H1 (cell line): ENCODE results near the gene ELAVL2. TPM values are rescaled to one million over a fixed set of nuclear protein-coding genes. Genes with fewer than 3 reads are reported as not detected.

Source experiments
- CTCF ChIA-PET: fragments of 300-600 bp; sonication (Branson Sonifier 250); formaldehyde crosslinking; loops from one replicate; lab custom pipeline; 2021; ENCODE audit not compliant: partially characterized antibody; lab: Charles Lee
- POLR2A ChIA-PET: fragments of 300-600 bp; sonication (Branson Sonifier 250); formaldehyde crosslinking; loops from one replicate; lab custom pipeline; 2021; ENCODE audit warnings: inconsistent platforms; ENCODE audit not compliant: partially characterized antibody; lab: Charles Lee
- DNase-seq, 2 experiments: peaks; one replicate each; pipeline versions ENCODE4 v3.0.0 to v3.0.0-alpha.2; 2010 to 2022; ENCODE audit warnings: low spot score in 2 of 2, low read depth in 1 of 2, mixed read lengths in 1 of 2
- FAIRE-seq: peaks from 2 replicates; lab custom pipeline; 2011; peaks lifted over from hg19 to GRCh38; lab: Jason Lieb, UNC
- H2AFZ ChIP-seq: 2 replicates; pipeline ENCODE4 v1.8.1; 2012; ENCODE audit warnings: low read length, inconsistent platforms
- H2AK5ac ChIP-seq: 2 replicates; pipeline ENCODE4 v1.6.1; 2013; ENCODE audit warnings: low read depth, low read length
- H2BK120ac ChIP-seq: replicated peaks from 2 replicates; pipeline ENCODE3; 2013; ENCODE audit warnings: low read depth, low read length, inconsistent platforms
- H2BK12ac ChIP-seq: 2 replicates; pipeline ENCODE4 v1.6.1; 2013; ENCODE audit warnings: low read depth, low read length
- H2BK15ac ChIP-seq: 2 replicates; pipeline ENCODE4 v1.6.1; 2013; ENCODE audit warnings: low read length
- H2BK20ac ChIP-seq: 2 replicates; pipeline ENCODE4 v1.6.1; 2013; ENCODE audit warnings: low read length
- H2BK5ac ChIP-seq: 2 replicates; pipeline ENCODE4 v1.6.1; 2013; ENCODE audit warnings: low read depth, low read length
- H3K14ac ChIP-seq: 2 replicates; pipeline ENCODE4 v1.6.1; 2013; ENCODE audit warnings: inconsistent platforms; ENCODE audit not compliant: insufficient read length
- H3K18ac ChIP-seq: 2 replicates; pipeline ENCODE4 v1.6.1; 2013; ENCODE audit warnings: low read length; ENCODE audit errors: extremely low read depth
- H3K23ac ChIP-seq: 2 replicates; pipeline ENCODE4 v1.6.1; 2013; ENCODE audit warnings: inconsistent platforms; ENCODE audit not compliant: insufficient read length
- H3K23me2 ChIP-seq: 2 replicates; pipeline ENCODE4 v1.6.1; 2013; ENCODE audit warnings: low read depth, low read length
- H3K27ac ChIP-seq: 2 replicates; pipeline ENCODE4 v1.6.1; 2011; ENCODE audit warnings: low read depth, low read length, inconsistent platforms
- H3K27me3 ChIP-seq, 4 experiments: replicated peaks in 1 of 4; 1 replicate in 1 of 4; 2 replicates in 3 of 4; pipeline versions ENCODE4 v1.6.1 to v1.8.1; 2011 to 2013; ENCODE audit warnings: low read length in 3 of 4, mild to moderate bottlenecking in 3 of 4, inconsistent platforms in 2 of 4, mixed read lengths in 2 of 4, moderate library complexity in 1 of 4; ENCODE audit not compliant: control insufficient read depth in 3 of 4, insufficient read depth in 3 of 4; ENCODE audit errors: extremely low read depth in 1 of 4
- H3K36me3 ChIP-seq, 4 experiments: 2 replicates each; pipeline versions ENCODE4 v1.6.1 to v1.8.1; 2011 to 2013; ENCODE audit warnings: mild to moderate bottlenecking in 4 of 4, low read length in 3 of 4, moderate library complexity in 2 of 4, control low read depth in 1 of 4, inconsistent platforms in 1 of 4; ENCODE audit not compliant: insufficient read depth in 4 of 4, control insufficient read depth in 2 of 4
- H3K4ac ChIP-seq: replicated peaks from 2 replicates; pipeline ENCODE3; 2013; ENCODE audit warnings: low read length, low read depth, mixed read lengths, inconsistent platforms; ENCODE audit not compliant: insufficient read length
- H3K4me1 ChIP-seq, 4 experiments: replicated peaks in 1 of 4; 1 replicate in 1 of 4; 2 replicates in 3 of 4; pipeline versions ENCODE4 v1.6.1 to v1.8.1; 2011 to 2013; ENCODE audit warnings: low read length in 3 of 4, inconsistent platforms in 2 of 4, mixed read lengths in 1 of 4; ENCODE audit not compliant: insufficient read depth in 4 of 4, control insufficient read depth in 3 of 4
- H3K4me2 ChIP-seq, 2 experiments: 2 replicates each; pipeline versions ENCODE4 v1.6.1 to v1.8.1; 2011 to 2013; ENCODE audit warnings: low read depth in 2 of 2, low read length in 2 of 2, control low read depth in 1 of 2, inconsistent platforms in 1 of 2, mild to moderate bottlenecking in 1 of 2; ENCODE audit not compliant: insufficient read depth in 1 of 2
- H3K4me3 ChIP-seq, 4 experiments: fragments of 200-600, 300-600 bp in 1 of 4; sonication (generic), shearing (Covaris generic), sonication (Bioruptor Twin) in 1 of 4; 2 replicates each; pipeline versions ENCODE4 v1.5.1 to v1.8.1; 2011 to 2016; ENCODE audit warnings: low read length in 4 of 4, low read depth in 3 of 4, control low read depth in 2 of 4, inconsistent platforms in 2 of 4, mild to moderate bottlenecking in 2 of 4, mixed read lengths in 1 of 4, moderate library complexity in 1 of 4; ENCODE audit not compliant: insufficient read depth in 2 of 4; ENCODE audit errors: extremely low read depth in 1 of 4
- H3K56ac ChIP-seq: replicated peaks from 2 replicates; pipeline ENCODE3; 2013; ENCODE audit warnings: low read depth, mild to moderate bottlenecking, mixed read lengths, low read length, inconsistent platforms; ENCODE audit not compliant: insufficient read length
- H3K79me1 ChIP-seq: 2 replicates; pipeline ENCODE4 v1.6.1; 2013; ENCODE audit warnings: low read depth, low read length, control low read depth
- H3K79me2 ChIP-seq, 2 experiments: 2 replicates each; pipeline versions ENCODE4 v1.6.1 to v1.8.1; 2012 to 2013; ENCODE audit warnings: low read length in 2 of 2, mild to moderate bottlenecking in 2 of 2, inconsistent platforms in 1 of 2; ENCODE audit not compliant: insufficient read depth in 2 of 2, control insufficient read depth in 1 of 2
- H3K9ac ChIP-seq, 4 experiments: replicated peaks in 1 of 4; 1 replicate in 1 of 4; 2 replicates in 3 of 4; pipeline versions ENCODE4 v1.6.1 to v1.8.1; 2011 to 2013; ENCODE audit warnings: low read depth in 3 of 4, low read length in 3 of 4, control low read depth in 2 of 4, mild to moderate bottlenecking in 2 of 4, moderate library complexity in 2 of 4, inconsistent platforms in 1 of 4; ENCODE audit errors: extremely low read depth in 1 of 4
- H3K9me3 ChIP-seq, 2 experiments: 2 replicates each; pipeline versions ENCODE4 v1.6.1 to v1.8.1; 2012 to 2013; ENCODE audit warnings: mild to moderate bottlenecking in 2 of 2, moderate library complexity in 2 of 2, control low read depth in 1 of 2, inconsistent platforms in 1 of 2, low read depth in 1 of 2, low read length in 1 of 2, mixed read lengths in 1 of 2; ENCODE audit not compliant: insufficient read depth in 2 of 2
- H4K20me1 ChIP-seq, 2 experiments: replicated peaks in 1 of 2; 2 replicates each; pipeline versions ENCODE3 to v1.8.1; 2011 to 2013; ENCODE audit warnings: inconsistent platforms in 2 of 2, low read length in 2 of 2, mild to moderate bottlenecking in 1 of 2; ENCODE audit not compliant: insufficient read depth in 2 of 2, control insufficient read depth in 1 of 2
- H4K5ac ChIP-seq: 2 replicates; pipeline ENCODE4 v1.6.1; 2013; ENCODE audit warnings: low read length, low read depth, mixed read lengths, inconsistent platforms; ENCODE audit not compliant: insufficient read length
- H4K8ac ChIP-seq: 2 replicates; pipeline ENCODE4 v1.8.0; 2013; ENCODE audit warnings: mild to moderate bottlenecking, moderate library complexity, low read length, inconsistent platforms; ENCODE audit not compliant: insufficient read depth; ENCODE audit errors: extremely low read depth
- H4K91ac ChIP-seq: replicated peaks from 2 replicates; pipeline ENCODE3; 2013; ENCODE audit warnings: low read length, mixed read lengths, inconsistent platforms; ENCODE audit not compliant: insufficient read length
- WGBS, 2 experiments: shearing (Covaris generic) in 1 of 2; methylation state at CpG; one replicate each; pipeline versions ENCODE4 v1.1.6 to v1.1.7; 2013 to 2015; ENCODE audit warnings: low lambda C conversion rate in 2 of 2, mixed read lengths in 2 of 2, inconsistent platforms in 1 of 2, low coverage in 1 of 2, missing lambda C conversion rate in 1 of 2; ENCODE audit not compliant: insufficient replicate concordance in 2 of 2, insufficient coverage in 1 of 2, insufficient read length in 1 of 2; ENCODE audit errors: extremely low coverage in 1 of 2, missing lambda C conversion rate in 1 of 2; 5-methylcytosine and 5-hydroxymethylcytosine counted together
- polyA plus RNA-seq, 7 experiments: library from polyadenylated mRNA; depleted of rRNA in 3 of 7; stranded (reverse) in 5 of 7; unstranded in 2 of 7; fragments of >200 nt in 5 of 7; fragments of 200-250 nt in 2 of 7; gene quantifications; 1 replicate in 5 of 7; 2 replicates in 1 of 7; 4 replicates in 1 of 7; pipeline versions ENCODE4 v1.2.1 to v1.2.3, GENCODE V29; 2011 to 2013; ENCODE audit warnings: missing spikeins in 2 of 7, mixed read lengths in 2 of 7
- total RNA-seq: library from RNA; stranded (reverse); fragmentation: NEBNext Ultra II Directional; extraction: Animal tissue kit (Norgen Biotek cat#: 25700); gene quantifications from 2 replicates; pipeline ENCODE4 v1.2.1, GENCODE V29; 2021
- TF ChIP-seq, protein P1 (sequence below): IDR thresholded peaks from 2 replicates; pipeline ENCODE4 v1.6.1; 2011; ENCODE audit warnings: low read depth, mild to moderate bottlenecking, low read length; ENCODE audit not compliant: insufficient read depth

Gene ELAVL2
- total and polyA plus RNA-seq, 2 of the 8 experiments (the other 6 are each of a cell fraction or from before 2014, with no cell fraction given) = 4.9 to 21.9 TPM

DNA sequence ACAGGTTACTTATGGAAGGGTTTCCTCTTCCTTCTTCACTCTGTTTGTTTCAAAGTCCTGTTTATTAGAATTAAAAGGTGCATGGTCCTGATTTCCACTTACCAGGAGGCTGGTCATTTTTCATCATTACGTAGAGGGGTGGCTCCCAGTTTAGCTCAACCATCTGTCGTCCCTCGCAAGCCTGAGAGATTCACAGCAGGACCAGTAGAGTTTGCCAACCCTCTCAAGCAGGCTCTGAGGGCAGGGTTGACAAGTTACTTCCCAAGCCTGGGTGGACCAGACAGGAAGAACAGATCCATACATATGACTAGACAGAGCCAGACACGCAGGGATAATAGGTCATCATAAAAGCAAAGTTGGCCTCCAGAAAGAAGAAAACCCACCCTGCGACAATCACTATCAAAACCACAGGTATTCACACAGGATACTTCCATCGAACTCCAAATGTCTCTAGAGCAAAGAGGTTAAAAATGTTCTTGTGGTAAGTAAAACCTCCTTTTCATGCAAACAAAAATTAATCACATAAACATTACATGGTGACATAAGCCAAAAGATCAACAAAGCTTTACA lies 151.9 kb downstream of the ELAVL2 start:
- Histone ChIP-seq H4K5ac (no peak overlapping the region), H4K91ac (no peak overlapping the region), H3K56ac (no peak overlapping the region), H2BK120ac (no peak overlapping the region), H2AFZ (no peak overlapping the region), H3K4me2 (no peak overlapping the region), H3K14ac (no peak overlapping the region), H3K36me3 (peaks cover 8 to 43% (median 10%) of the 10 kb centered on the region in 4 experiments; a peak in 6 of 8 replicates), H3K4ac (no peak overlapping the region), H3K18ac (no peak overlapping the region), H2AK5ac (no peak overlapping the region), H3K27ac (no peak overlapping the region), H3K4me3 (no peak overlapping the region), H2BK15ac (no peak overlapping the region), H2BK20ac (no peak overlapping the region), H3K79me2 (peaks cover 0 to 5% of the 10 kb centered on the region in 2 experiments; a peak in 1 of 4 replicates), H2BK12ac (no peak overlapping the region), H3K9me3 (0 out of 4 replicates have a peak, but pooled peaks cover 0 to 3% of the 10 kb centered on the region in 2 experiments), H3K4me1 (no peaks in the 10 kb centered on the region; a peak in 1 of 7 replicates), H4K20me1 (no peaks in the 10 kb centered on the region), H3K23ac (no peak overlapping the region), H3K27me3 (no peaks in the 10 kb centered on the region), H3K79me1 (peaks cover 2% of the 10 kb centered on the region; the same call in 1 of the 2 replicates), H3K9ac (no peak overlapping the region), H3K23me2 (no peaks in the 10 kb centered on the region), H2BK5ac (no peak overlapping the region), H4K8ac (no peak overlapping the region)
- WGBS, 2 experiments = 93% methylated on average over 6 of the region's 6 CpGs; no CpG with 5 or more reads in 1 of the 2 experiments
- ChIA-PET POLR2A (no interaction called here), CTCF (no interaction called here)
- TF ChIP-seq, protein P1, sequence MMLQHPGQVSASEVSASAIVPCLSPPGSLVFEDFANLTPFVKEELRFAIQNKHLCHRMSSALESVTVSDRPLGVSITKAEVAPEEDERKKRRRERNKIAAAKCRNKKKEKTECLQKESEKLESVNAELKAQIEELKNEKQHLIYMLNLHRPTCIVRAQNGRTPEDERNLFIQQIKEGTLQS = no peak
- FAIRE-seq (no peak), DNase-seq (no peak)
